K562 (cell line): ENCODE measurements around the gene SLC12A6. TPM values are rescaled to one million over a fixed set of nuclear protein-coding genes. Genes with fewer than 3 reads are reported as not detected.

Experiments used
- ARID3A ChIP-seq: IDR thresholded peaks from 2 replicates; pipeline ENCODE4 v1.6.1; 2012; ENCODE audit warnings: low read depth, low read length, improper control_type of control experiment, borderline replicate concordance
- DDX20 ChIP-seq: fragments of 450-650 bp; IDR thresholded peaks from 2 replicates; pipeline ENCODE4 v1.6.1; 2016; ENCODE audit warnings: missing genetic modification characterization, low read depth, mild to moderate bottlenecking, missing compliant biosample characterization, moderate library complexity
- DPF2 ChIP-seq: fragments of 450-650 bp; IDR thresholded peaks from 2 replicates; pipeline ENCODE4 v1.6.1; 2016
- ELF4 ChIP-seq: fragments of 450-650 bp; formaldehyde crosslinking; IDR thresholded peaks from 2 replicates; pipeline ENCODE4 v1.4.0; 2022; ENCODE audit warnings: missing genetic modification characterization
- FOXP4 ChIP-seq: sonication (generic); formaldehyde crosslinking; IDR thresholded peaks from 2 replicates; pipeline ENCODE4 v1.8.0; 2022; ENCODE audit warnings: mild to moderate bottlenecking, missing genetic modification reagents, borderline replicate concordance
- MITF ChIP-seq: IDR thresholded peaks from 2 replicates; pipeline ENCODE4 v1.6.1; 2014; ENCODE audit warnings: antibody characterized with exemption
- NCOA1 ChIP-seq: fragments of 450-650 bp; IDR thresholded peaks from 2 replicates; pipeline ENCODE4 v1.6.1; 2016; ENCODE audit warnings: low read depth
- NR3C1 ChIP-seq: sonication (generic); formaldehyde crosslinking; IDR thresholded peaks from 2 replicates; pipeline ENCODE4 v1.8.1; 2022; ENCODE audit warnings: missing genetic modification reagents
- PBX2 ChIP-seq, 2 experiments: IDR thresholded peaks in 1 of 2; conservative IDR thresholded peaks in 1 of 2; 2 replicates each; pipeline ENCODE4 v1.6.1; 2016; ENCODE audit warnings: low read depth in 2 of 2, mild to moderate bottlenecking in 1 of 2, missing compliant biosample characterization in 1 of 2, missing genetic modification characterization in 1 of 2, moderate library complexity in 1 of 2
- PHF8 ChIP-seq: fragments of 200-600 bp; sonication (generic); IDR thresholded peaks from 2 replicates; pipeline ENCODE4 v1.6.1; 2012; ENCODE audit warnings: mixed run types, mild to moderate bottlenecking, inconsistent platforms, low read length, moderate library complexity, borderline replicate concordance
- POLR2G ChIP-seq: fragments of 200-400 bp; formaldehyde crosslinking; IDR thresholded peaks from 2 replicates; pipeline ENCODE4 v1.6.1; 2017; ENCODE audit warnings: low read depth, mild to moderate bottlenecking, antibody characterized with exemption, low read length, moderate library complexity
- SREBF1 ChIP-seq: fragments of 150-350 bp; IDR thresholded peaks from 2 replicates; pipeline ENCODE4 v1.6.1; 2014; ENCODE audit warnings: antibody characterized with exemption, low read depth, low read length, borderline replicate concordance
- TBP ChIP-seq: optimal IDR thresholded peaks from 2 replicates; pipeline ENCODE3; 2011; ENCODE audit warnings: low read depth, low read length, improper control_type of control experiment
- THRA ChIP-seq: fragments of 450-650 bp; IDR thresholded peaks from 2 replicates; pipeline ENCODE4 v1.6.1; 2017; ENCODE audit warnings: mild to moderate bottlenecking, moderate library complexity
- TRIM24 ChIP-seq, 2 experiments: fragments of 450-650 bp; IDR thresholded peaks; 2 replicates each; pipeline ENCODE4 v1.6.1; 2016
- ZEB2 ChIP-seq: fragments of 450-650 bp; IDR thresholded peaks from 2 replicates; pipeline ENCODE4 v1.6.1; 2016
- ZNF445 ChIP-seq: fragments of 250-450 bp; sonication (Bioruptor Pico); IDR thresholded peaks from 2 replicates; pipeline ENCODE4 v1.4.0; 2020; ENCODE audit warnings: low read depth, mild to moderate bottlenecking, moderate library complexity
- ZNF695 ChIP-seq: fragments of 450-650 bp; formaldehyde crosslinking; IDR thresholded peaks from 2 replicates; pipeline ENCODE4 v1.4.0; 2020; ENCODE audit warnings: mild to moderate bottlenecking, moderate library complexity
- polyA plus RNA-seq, 8 experiments: library from polyadenylated mRNA; depleted of rRNA in 4 of 8; stranded (reverse) in 5 of 8; unstranded in 3 of 8; fragments of >200 nt; fragmentation: Nextera tagmentation in 2 of 8; fragmentation: Illumina TruSeq in 1 of 8; extraction: Ambion mirVana in 2 of 8; extraction: Trizol in 1 of 8; gene quantifications; 2 replicates each; pipeline versions ENCODE4 v1.2.1 to v1.2.3, GENCODE V29; 2011 to 2014; ENCODE audit warnings: inconsistent platforms in 1 of 8, missing spikeins in 1 of 8
- total RNA-seq, 7 experiments: library from RNA; depleted of rRNA in 6 of 7; stranded (reverse); fragments of >200 nt in 6 of 7; fragmentation: Illumina TruSeq in 2 of 7; extraction: Trizol in 2 of 7; gene quantifications; 2 replicates each; pipeline versions ENCODE4 v1.2.1 to v1.2.3, GENCODE V29; 2011 to 2021; ENCODE audit warnings: low replicate concordance in 1 of 7

SLC12A6 gene
- total and polyA plus RNA-seq, 9 of the 15 experiments (the other 6 are each of a cell fraction or from before 2014, with no cell fraction given): 1.4 to 16.4 (median 6.7) TPM

- TF ChIP-seq DDX20 (tag): no peak
- no peak for TF ChIP-seq SREBF1
- peak; percentile 67 for TF ChIP-seq NCOA1
- TF ChIP-seq DPF2: peak; percentile 48; the same call in 1 of the 2 replicates
- no peak; the same call in 1 of the 2 replicates for TF ChIP-seq FOXP4 (CRISPR knock-in tag)
- no peak for TF ChIP-seq ZNF445
- no peak for TF ChIP-seq ZNF695 (CRISPR knock-in tag)
- peak; percentile 95 for TF ChIP-seq PHF8
- peak; percentile 65 for TF ChIP-seq ZEB2
- no peak for TF ChIP-seq ARID3A
- peak; percentile 73 for TF ChIP-seq MITF
- TF ChIP-seq PBX2 (CRISPR knock-in tag; IDR thresholded peaks at IDR 0.05; ENCODE audit: low read depth): no peak
- no peak for TF ChIP-seq PBX2 (tag; conservative IDR thresholded peaks at IDR 0.05; ENCODE audit: low read depth)
- TF ChIP-seq TRIM24 (IDR thresholded peaks at IDR 0.05): peak in 1 of 2 experiments; percentile 55; a peak in 3 of 4 replicates
- TF ChIP-seq TBP: peak; percentile 88
- no peak for TF ChIP-seq THRA
- no peak for TF ChIP-seq NR3C1 (CRISPR knock-in tag)
- peak; percentile 73 for TF ChIP-seq POLR2G
- TF ChIP-seq ELF4: no peak; the same call in 1 of the 2 replicates
Measured at GRCh38 chr15:34342737-34343575, 5.4 kb upstream of the SLC12A6 start, which contains the start of the genes NOP10 and NUTM1 (continued).
